Cardiac fibroblast (primary cell): ENCODE results near the gene MTHFSD.

Experiments
- DNase-seq, 2 donors: peaks; one replicate each; pipeline versions ENCODE4 v3.0.0 to v3.0.0-alpha.2; 2010; ENCODE audit warnings: low read depth in 2 of 2
- H3K4me3 ChIP-seq, 2 donors: replicated peaks in 1 of 2; 1 replicate in 1 of 2; 2 replicates in 1 of 2; pipeline ENCODE4 v1.5.1; 2011; ENCODE audit warnings: low read depth in 2 of 2, low read length in 2 of 2, mild to moderate bottlenecking in 2 of 2, moderate library complexity in 1 of 2
- TF ChIP-seq, protein P1 (sequence below): IDR thresholded peaks from one replicate; pipeline ENCODE4 v1.5.1; 2011; ENCODE audit warnings: low read depth, mild to moderate bottlenecking, low read length, inconsistent platforms

MTHFSD gene

DNA sequence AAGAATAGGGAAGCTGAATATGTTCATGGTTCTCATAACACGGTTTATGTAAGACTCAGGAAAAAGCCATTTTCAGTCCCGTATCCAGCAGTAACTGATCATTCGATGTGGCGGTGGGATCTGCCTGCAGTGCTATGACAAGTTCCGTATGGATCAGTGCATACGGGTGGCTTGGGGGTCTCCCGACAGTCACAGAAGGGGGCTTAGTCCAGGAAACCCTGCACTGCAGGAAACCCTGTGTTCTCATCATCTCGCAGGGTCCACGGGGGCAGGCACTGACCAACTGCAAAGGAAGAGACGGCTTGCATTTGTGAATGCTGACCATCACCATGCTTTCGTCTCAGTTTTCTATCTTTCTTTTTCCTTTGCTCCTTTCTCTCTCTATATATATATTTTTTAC is 7.7 kb downstream of the MTHFSD start:
- no peak overlapping the region for H3K4me3 ChIP-seq
- DNase-seq = no peak
- TF ChIP-seq, protein P1, sequence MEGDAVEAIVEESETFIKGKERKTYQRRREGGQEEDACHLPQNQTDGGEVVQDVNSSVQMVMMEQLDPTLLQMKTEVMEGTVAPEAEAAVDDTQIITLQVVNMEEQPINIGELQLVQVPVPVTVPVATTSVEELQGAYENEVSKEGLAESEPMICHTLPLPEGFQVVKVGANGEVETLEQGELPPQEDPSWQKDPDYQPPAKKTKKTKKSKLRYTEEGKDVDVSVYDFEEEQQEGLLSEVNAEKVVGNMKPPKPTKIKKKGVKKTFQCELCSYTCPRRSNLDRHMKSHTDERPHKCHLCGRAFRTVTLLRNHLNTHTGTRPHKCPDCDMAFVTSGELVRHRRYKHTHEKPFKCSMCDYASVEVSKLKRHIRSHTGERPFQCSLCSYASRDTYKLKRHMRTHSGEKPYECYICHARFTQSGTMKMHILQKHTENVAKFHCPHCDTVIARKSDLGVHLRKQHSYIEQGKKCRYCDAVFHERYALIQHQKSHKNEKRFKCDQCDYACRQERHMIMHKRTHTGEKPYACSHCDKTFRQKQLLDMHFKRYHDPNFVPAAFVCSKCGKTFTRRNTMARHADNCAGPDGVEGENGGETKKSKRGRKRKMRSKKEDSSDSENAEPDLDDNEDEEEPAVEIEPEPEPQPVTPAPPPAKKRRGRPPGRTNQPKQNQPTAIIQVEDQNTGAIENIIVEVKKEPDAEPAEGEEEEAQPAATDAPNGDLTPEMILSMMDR = no peak

DNA sequence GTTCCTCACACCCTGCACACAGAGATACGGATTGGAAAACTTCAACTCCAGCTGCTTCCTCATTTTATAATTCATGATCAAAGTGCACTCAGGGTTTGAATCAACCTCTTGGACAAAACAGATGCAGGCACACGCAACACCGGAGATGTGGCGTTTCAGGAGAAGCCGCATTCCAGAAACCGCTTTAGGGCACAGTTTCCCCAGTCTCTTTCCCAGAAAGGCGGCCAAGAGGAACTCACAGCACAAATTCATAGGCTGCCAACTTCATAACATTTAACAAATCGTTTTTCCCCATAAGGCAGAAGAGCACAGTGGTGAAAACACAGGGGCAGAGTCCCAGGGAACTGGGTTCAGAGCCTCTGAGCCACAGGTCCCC is 8.4 kb downstream of the MTHFSD start:
- TF ChIP-seq, protein P1 = no peak
- H3K4me3 ChIP-seq = no peak overlapping the region
- DNase-seq = no peak

DNA sequence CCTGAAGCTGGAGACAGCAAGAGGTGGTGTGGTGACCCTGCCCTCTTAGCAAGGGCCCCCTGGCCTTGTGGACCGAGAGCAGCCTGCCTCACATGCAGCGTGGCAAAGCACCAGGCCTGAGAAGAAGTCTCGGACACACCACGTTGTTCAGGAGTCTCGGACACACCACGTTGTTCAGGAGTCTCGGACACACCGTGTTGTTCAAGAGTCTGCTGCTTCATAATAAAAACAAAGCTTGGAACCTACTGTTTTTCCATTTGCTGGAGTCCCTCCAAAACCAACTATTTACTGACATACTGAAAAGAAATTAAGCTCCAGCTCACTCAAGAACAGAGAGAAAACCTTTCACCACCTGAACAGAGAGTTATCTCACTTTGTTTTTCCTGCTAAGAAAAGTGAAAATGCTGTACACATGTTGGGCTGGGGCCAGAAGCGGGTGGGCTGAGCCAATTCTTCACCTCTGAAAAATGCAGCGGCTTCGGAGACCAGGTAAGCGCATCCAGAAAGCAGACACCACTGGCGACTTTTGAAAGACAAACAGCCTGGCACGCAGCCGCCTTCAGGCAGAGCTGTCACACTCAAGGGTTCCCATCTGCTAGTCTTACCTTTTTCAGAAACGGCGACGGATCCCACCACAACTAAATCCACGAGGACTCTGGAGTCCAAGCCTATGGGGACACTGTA is 8.9 kb downstream of the MTHFSD start:
- DNase-seq = no peak
- H3K4me3 ChIP-seq = no peak overlapping the region
- TF ChIP-seq, protein P1 = no peak

DNA sequence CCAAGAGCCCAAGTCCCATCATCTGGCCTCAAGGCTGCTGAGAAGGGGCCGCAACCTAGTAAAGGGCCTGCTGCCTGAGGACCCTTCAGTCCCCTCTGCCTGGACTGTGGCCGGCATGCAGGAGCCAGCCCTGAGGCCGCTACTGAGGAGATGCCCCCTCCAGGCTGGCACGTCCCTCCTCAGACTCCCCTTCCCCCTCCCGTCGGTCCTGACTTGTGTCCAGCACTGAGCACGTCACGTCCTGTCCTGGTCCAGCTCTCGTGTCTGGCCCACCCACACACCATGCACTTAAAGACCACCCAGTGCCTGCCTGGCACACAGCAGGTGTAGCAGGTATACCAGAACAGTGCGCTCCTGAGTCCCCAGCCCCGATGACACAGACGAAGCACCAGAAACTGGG is 9.6 kb downstream of the MTHFSD start:
- H3K4me3 ChIP-seq = no peak overlapping the region
- TF ChIP-seq, protein P1 = no peak
- DNase-seq = no peak

DNA sequence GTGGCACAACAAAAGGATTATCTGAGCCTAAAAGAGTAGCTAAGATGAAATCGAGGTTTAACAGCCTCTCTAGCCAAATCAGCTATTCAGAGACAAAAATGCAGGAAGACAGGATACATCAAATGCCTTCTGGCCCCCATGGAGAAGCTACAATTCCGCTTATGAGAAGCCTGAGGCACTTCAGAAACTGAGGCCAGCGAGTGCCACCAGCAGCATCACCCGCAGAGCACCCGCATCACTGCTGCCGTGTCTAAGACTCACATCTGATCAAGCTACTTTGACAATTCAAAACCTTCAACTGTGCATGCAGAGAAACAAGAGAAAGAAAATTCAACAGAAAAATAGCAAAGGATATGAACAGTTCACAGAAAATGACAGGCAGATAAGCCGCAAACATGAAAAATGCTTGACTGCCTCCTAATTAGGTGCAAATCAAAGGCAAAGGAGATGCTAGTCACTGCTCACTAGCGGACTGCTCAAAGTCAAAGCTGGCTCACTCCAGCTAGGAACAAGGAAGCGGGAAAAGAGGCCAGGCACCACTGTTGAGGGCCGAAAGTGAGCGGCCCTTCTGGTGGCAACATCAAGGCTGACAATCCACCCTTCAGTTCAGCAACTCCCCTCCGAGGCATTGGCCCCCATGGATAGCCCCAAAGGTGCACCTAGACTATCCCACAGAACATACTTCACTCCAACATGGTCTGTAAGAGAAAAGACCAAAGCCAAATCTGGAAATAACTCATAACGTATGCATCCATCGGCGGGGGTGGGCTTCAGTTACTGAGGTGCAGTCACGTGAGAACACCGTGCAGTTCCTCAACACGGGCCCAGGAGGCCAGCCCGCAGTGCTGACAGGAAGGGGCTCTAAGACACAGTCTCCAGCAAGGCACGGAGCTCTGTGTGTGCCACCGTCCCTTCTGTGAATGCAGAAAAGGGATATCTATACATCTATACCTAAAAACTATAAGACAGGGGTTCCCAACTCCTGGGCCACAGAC is 12.0 kb downstream of the MTHFSD start:
- TF ChIP-seq, protein P1 = no peak
- no peak for DNase-seq
- H3K4me3 ChIP-seq = no peak overlapping the region

DNA sequence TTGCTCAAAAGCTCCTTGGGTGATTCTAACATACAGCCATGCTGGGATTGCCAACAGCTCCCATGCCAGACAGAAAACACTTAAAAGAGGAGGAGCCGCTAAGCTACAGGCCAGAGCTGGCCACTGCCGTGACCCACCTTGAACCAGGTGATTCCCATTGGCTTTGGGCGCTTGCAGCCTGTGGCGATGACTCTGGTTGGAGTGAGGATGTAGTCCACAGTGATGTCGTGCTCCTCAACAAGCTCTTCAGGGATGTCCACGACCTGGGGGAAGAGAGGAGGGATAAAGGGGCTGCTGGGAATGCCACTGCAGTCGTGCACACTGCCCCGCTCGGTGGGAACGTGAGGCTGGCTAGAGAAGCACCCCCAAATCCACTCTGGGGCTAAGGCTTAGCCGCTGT is 13.5 kb downstream of the MTHFSD start:
- TF ChIP-seq, protein P1 = no peak
- H3K4me3 ChIP-seq = no peak overlapping the region
- no peak for DNase-seq
